Stomach (tissue), 9 donors: ENCODE results near the gene HEPACAM2. TPM values are rescaled to one million over a fixed set of nuclear protein-coding genes. Genes with fewer than 3 reads are reported as not detected.

Experiments used
- DNase-seq, 2 donors: peaks; one replicate each; pipeline versions ENCODE4 v3.0.0 to v3.0.0-alpha.2; 2013 to 2019
- H3K27ac ChIP-seq, 5 donors: fragments of 200-600 bp in 4 of 5; sonication (generic) in 4 of 5; one replicate each; pipeline ENCODE4 v1.5.1; 2013 to 2019; ENCODE audit warnings: mild to moderate bottlenecking in 1 of 5, moderate library complexity in 1 of 5
- H3K27me3 ChIP-seq, 3 donors: fragments of 200-600 bp; sonication (generic); one replicate each; pipeline ENCODE4 v1.5.1; 2017 to 2019; ENCODE audit warnings: mixed run types in 1 of 3
- H3K36me3 ChIP-seq, 4 donors: fragments of 200-600 bp; sonication (generic); 1 replicate in 3 of 4; 2 replicates in 1 of 4; pipeline ENCODE4 v1.5.1; 2016 to 2019
- H3K4me1 ChIP-seq, 4 donors: fragments of 200-600 bp; sonication (generic); one replicate each; pipeline ENCODE4 v1.5.1; 2016 to 2019
- H3K4me3 ChIP-seq, 4 donors: fragments of 200-600 bp; sonication (generic) in 3 of 4; one replicate each; pipeline ENCODE4 v1.5.1; 2016 to 2019; ENCODE audit warnings: mild to moderate bottlenecking in 1 of 4
- H3K9me3 ChIP-seq, 4 donors: fragments of 200-600 bp; sonication (generic); one replicate each; pipeline ENCODE4 v1.5.1; 2016 to 2019
- CTCF ChIP-seq, 7 experiments: fragments of 450-650 bp in 4 of 7; fragments of 200-600 bp in 3 of 7; sonication (generic) in 3 of 7; IDR thresholded peaks; one replicate each; pipeline ENCODE4 v1.5.1; 2016 to 2019; ENCODE audit warnings: antibody characterized with exemption in 7 of 7, control low read depth in 2 of 7, mild to moderate bottlenecking in 1 of 7
- EP300 ChIP-seq: sonication (generic); formaldehyde crosslinking; IDR thresholded peaks from one replicate; pipeline ENCODE4 v1.6.1; 2017; ENCODE audit warnings: antibody characterized with exemption
- POLR2A ChIP-seq, 4 donors: fragments of 450-650 bp; IDR thresholded peaks; one replicate each; pipeline ENCODE4 v1.6.1; 2016; ENCODE audit warnings: antibody characterized with exemption in 4 of 4, control low read depth in 2 of 4, mild to moderate bottlenecking in 1 of 4, moderate library complexity in 1 of 4
- POLR2AphosphoS5 ChIP-seq, 3 donors: sonication (generic); formaldehyde crosslinking; IDR thresholded peaks; one replicate each; pipeline ENCODE4 v1.6.1; 2016; ENCODE audit warnings: antibody characterized with exemption in 3 of 3
- WGBS, 5 donors: extraction: QIAGEN DNeasy Blood & Tissue Kit in 3 of 5; methylation state at CpG; one replicate each; pipeline versions ENCODE4 v1.1.5 to v1.1.7; 2013 to 2018; 5-methylcytosine and 5-hydroxymethylcytosine counted together
- intact Hi-C: fragments of 100-400 bp; cut with DNase I; formaldehyde crosslinking; loops from one replicate; pipeline ENCODE4 v1.15.1; 2023; ENCODE audit warnings: low total_unique reads
- polyA plus RNA-seq, 3 donors: library from polyadenylated mRNA; stranded (reverse); fragments of 200-250 nt; gene quantifications; one replicate each; pipeline ENCODE4 v1.2.3, GENCODE V29; 2013
- total RNA-seq, 5 donors: library from RNA; depleted of rRNA; stranded (reverse); fragments of >200 nt; gene quantifications; one replicate each; pipeline versions ENCODE4 v1.1.0 to v1.2.3, GENCODE V29; 2014 to 2016
- donor health status: healthy with polysubstance abuse.
- donor health status: Bipolar disorder and iron deficiency.
- donor health status: healthy.

Gene HEPACAM2
- total and polyA plus RNA-seq, 8 donors: 0.83 to 6.4 (median 2.3) TPM; not detected in 1

GRCh38 chr7:93148727-93149126, 77.5 kb downstream of the HEPACAM2 start:
- DNase-seq: no peak
- peaks cover 0 to 24% (median 14%) of the 10 kb centered on the region in 4 donors for H3K4me1 ChIP-seq
- H3K9me3 ChIP-seq: no peaks in the 10 kb centered on the region
- WGBS, 5 donors: 76 to 89% (median 83%) methylated on average over 3 of the region's 3 CpGs
- H3K27ac ChIP-seq: peak overlapping the region in 3 of 5 donors; percentile 49 to 76 (median 58)
- H3K4me3 ChIP-seq: peak overlapping the region in 2 of 4 donors; percentile 43 to 44
- no peaks in the 10 kb centered on the region for H3K27me3 ChIP-seq
- TF ChIP-seq CTCF (IDR thresholded peaks at IDR 0.05) (no peak), POLR2A (IDR thresholded peaks at IDR 0.05) (no peak), POLR2AphosphoS5 (IDR thresholded peaks at IDR 0.05) (no peak), EP300 (no peak)
- H3K36me3 ChIP-seq: peaks cover 0 to 18% (median 11%) of the 10 kb centered on the region in 4 donors
- intact Hi-C loops: no loop called here

GRCh38 chr7:93148144-93148543, 78.1 kb downstream of the HEPACAM2 start, which contains the start of gene SAMD9L:
TSS of gene SAMD9L (minus strand) at chr7:93148385. CDS start at chr7:93135971, 12,414 bp downstream.
- H3K4me3 ChIP-seq: peak within 1 kb of the TSS; percentile 30 to 44 (median 39)
- peak in 1 of 2 donors; percentile 36 for DNase-seq
- peak within 1 kb of the TSS; percentile 24 to 76 (median 49) for H3K27ac ChIP-seq
- peaks cover 0 to 24% (median 14%) of the 10 kb centered on the region in 4 donors for H3K4me1 ChIP-seq
- TF ChIP-seq EP300 (no peak), POLR2A (IDR thresholded peaks at IDR 0.05) (no peak), POLR2AphosphoS5 (IDR thresholded peaks at IDR 0.05) (no peak), CTCF (IDR thresholded peaks at IDR 0.05) (no peak)
- 9 to 20% (median 16%) methylated on average over 2 of the region's 2 CpGs for WGBS, 5 donors
- intact Hi-C loops: no loop called here
- no peaks in the 10 kb centered on the region for H3K27me3 ChIP-seq
- no peaks in the 10 kb centered on the region for H3K9me3 ChIP-seq
- H3K36me3 ChIP-seq: peaks cover under 1 to 24% (median 16%) of the 10 kb centered on the region in 4 donors

GRCh38 chr7:93147363-93147762, 78.9 kb downstream of the HEPACAM2 start:
- Histone ChIP-seq H3K36me3 (peaks cover 7 to 32% (median 24%) of the 10 kb centered on the region in 4 donors), H3K4me3 (peak overlapping the region; percentile 30 to 44 (median 39)), H3K4me1 (peaks cover 0 to 24% (median 14%) of the 10 kb centered on the region in 4 donors), H3K9me3 (no peaks in the 10 kb centered on the region), H3K27ac (peak overlapping the region; percentile 24 to 76 (median 49)), H3K27me3 (no peaks in the 10 kb centered on the region)
- intact Hi-C loops: no loop called here
- peak; percentile 27 to 65 for DNase-seq
- 3 to 10% (median 6%) methylated on average over 3 of the region's 3 CpGs for WGBS, 5 donors
- TF ChIP-seq EP300 (no peak), POLR2A (IDR thresholded peaks at IDR 0.05) (no peak), CTCF (IDR thresholded peaks at IDR 0.05) (no peak)

GRCh38 chr7:93146472-93147141, 79.7 kb downstream of the HEPACAM2 start:
- H3K4me1 ChIP-seq: peaks cover 0 to 24% (median 14%) of the 10 kb centered on the region in 4 donors
- peaks cover 8 to 40% (median 31%) of the 10 kb centered on the region in 4 donors for H3K36me3 ChIP-seq
- intact Hi-C loops: no loop called here
- H3K27me3 ChIP-seq: no peaks in the 10 kb centered on the region
- peak overlapping the region in 3 of 5 donors; percentile 49 to 76 (median 58) for H3K27ac ChIP-seq
- no peak for TF ChIP-seq POLR2AphosphoS5 (IDR thresholded peaks at IDR 0.05)
- TF ChIP-seq POLR2A (IDR thresholded peaks at IDR 0.05): no peak
- no peak for TF ChIP-seq CTCF (IDR thresholded peaks at IDR 0.05)
- TF ChIP-seq EP300: no peak
- H3K9me3 ChIP-seq: no peaks in the 10 kb centered on the region
- WGBS, 5 donors: 54 to 79% (median 67%) methylated on average over 5 of the region's 5 CpGs
- peak overlapping the region in 3 of 4 donors; percentile 35 to 44 (median 43) for H3K4me3 ChIP-seq
- DNase-seq: no peak
